ENCODE measurements around the gene PMF1.

The PMF1 gene

GRCh38 chr1:156221986-156222692, 9.3 kb downstream of the PMF1 start:
- ChIA-PET CTCF (interaction anchor here (1.0 to 14.6 kb wide), 4 partner anchors 9 to 91 kb away, joined by 3 to 306 read pairs (median 7); partner anchors contain the start of genes PMF1 and SEMA4A), POLR2A (no interaction called here)
- no peak for DNase-seq (ENCODE audit: extremely low spot score)
- no peak for TF ChIP-seq CTCF (IDR thresholded peaks at IDR 0.05; ENCODE audit: control extremely low read depth, extremely low read depth, low read depth, missing control alignments)

GRCh38 chr1:156225677-156226014, 12.8 kb downstream of the PMF1 start:
- CTCF ChIA-PET: interaction anchor here (0.6 to 14.6 kb wide), 52 partner anchors 8 to 395 kb away, joined by 3 to 306 read pairs (median 5); partner anchors contain the start of genes ARHGEF2, BGLAP, PAQR6 and PMF1
- POLR2A ChIA-PET: interaction anchor here (0.6 to 1.5 kb wide), 6 partner anchors 8 to 915 kb away, joined by 3 to 9 read pairs (median 5); partner anchors contain the start of gene PMF1
- TF ChIP-seq CTCF (IDR thresholded peaks at IDR 0.05; ENCODE audit: control extremely low read depth, extremely low read depth, low read depth, missing control alignments): no peak
- DNase-seq (ENCODE audit: extremely low spot score): no peak

DNA sequence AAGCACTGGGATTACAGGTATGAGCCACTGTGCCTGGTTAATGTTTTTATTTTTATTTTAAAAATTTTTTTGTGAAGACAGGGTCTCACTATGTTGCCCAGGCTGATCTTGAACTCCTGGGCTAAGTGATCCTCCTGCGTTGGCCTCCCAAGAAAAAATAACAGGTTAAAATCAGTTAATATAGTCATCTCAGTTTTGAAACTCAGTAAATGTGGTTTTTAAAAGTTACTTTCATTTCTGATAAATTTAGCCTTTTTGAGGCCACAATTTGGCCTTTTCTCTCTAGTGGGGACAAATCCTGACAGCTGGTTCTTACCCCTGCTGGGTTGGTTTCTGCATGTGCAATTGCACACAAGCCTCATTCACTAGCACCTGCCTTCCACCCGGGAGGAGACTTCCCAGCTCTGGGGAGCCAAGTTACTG, 13.3 kb downstream of the PMF1 start:
- TF ChIP-seq CTCF (IDR thresholded peaks at IDR 0.05; ENCODE audit: control extremely low read depth, extremely low read depth, low read depth, missing control alignments): no peak
- POLR2A ChIA-PET: interaction anchor here (0.6 to 1.5 kb wide), 4 partner anchors 9 to 71 kb away, joined by 3 to 9 read pairs (median 6); partner anchors contain the start of gene PMF1
- CTCF ChIA-PET: interaction anchor here (0.7 to 14.6 kb wide), 26 partner anchors 9 to 160 kb away, joined by 3 to 306 read pairs (median 8); partner anchors contain the start of genes PAQR6, PMF1, SEMA4A and SLC25A44
- DNase-seq (ENCODE audit: extremely low spot score): peak; percentile 75

DNA sequence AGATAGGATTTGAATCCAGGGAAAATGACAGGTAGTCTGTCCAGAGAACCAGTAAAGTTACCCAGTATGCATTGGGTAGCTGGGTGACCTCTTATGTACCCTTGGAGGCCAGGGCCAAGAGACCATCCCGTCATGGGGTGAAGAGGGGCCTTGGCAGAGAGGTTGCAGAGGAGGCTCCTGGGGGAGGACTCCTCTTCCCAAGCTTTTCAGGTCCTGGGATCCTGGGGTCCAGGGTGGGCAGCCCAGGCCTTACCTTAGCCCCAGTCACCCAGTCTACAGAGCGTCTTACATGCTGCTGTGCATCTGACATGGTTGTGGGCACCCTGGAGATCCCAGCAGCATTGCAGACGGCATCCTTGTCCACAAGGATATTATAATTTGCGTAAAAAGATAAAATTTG, 14.0 kb downstream of the PMF1 start:
- DNase-seq (ENCODE audit: extremely low spot score): peak; percentile 28
- TF ChIP-seq CTCF (IDR thresholded peaks at IDR 0.05; ENCODE audit: control extremely low read depth, extremely low read depth, low read depth, missing control alignments): no peak
- ChIA-PET CTCF (interaction anchor here (0.9 to 14.6 kb wide), 16 partner anchors 8 to 135 kb away, joined by 3 to 306 read pairs (median 12); partner anchors contain the start of genes PAQR6, PMF1, SEMA4A and SMG5), POLR2A (interaction anchor here (0.6 kb wide), 1 partner anchor 44 kb away, joined by 7 read pairs; no protein-coding TSS in a partner anchor)

- DNase-seq (ENCODE audit: extremely low spot score): no peak
- POLR2A ChIA-PET: interaction anchor here (0.6 kb wide), 1 partner anchor 19 kb away, joined by 3 read pairs; no protein-coding TSS in a partner anchor
- CTCF ChIA-PET: interaction anchor here (1.3 to 14.6 kb wide), 3 partner anchors 10 to 91 kb away, joined by 3 to 306 read pairs (median 12); partner anchors contain the start of gene SEMA4A
- no peak for TF ChIP-seq CTCF (IDR thresholded peaks at IDR 0.05; ENCODE audit: control extremely low read depth, extremely low read depth, low read depth, missing control alignments)
Measured at GRCh38 chr1:156228501-156228900, 15.7 kb downstream of the PMF1 start.

- no peak for TF ChIP-seq CTCF (IDR thresholded peaks at IDR 0.05; ENCODE audit: control extremely low read depth, extremely low read depth, low read depth, missing control alignments)
- CTCF ChIA-PET: interaction anchor here (1.0 to 14.6 kb wide), 4 partner anchors 11 to 134 kb away, joined by 3 to 306 read pairs (median 4); partner anchors contain the start of genes PMF1 and SEMA4A
- POLR2A ChIA-PET: interaction anchor here (0.9 kb wide), 1 partner anchor 17 kb away, joined by 3 read pairs; the partner anchor contains the start of gene PMF1
- DNase-seq (ENCODE audit: extremely low spot score): no peak
Measured at GRCh38 chr1:156229809-156230472, 17.1 kb downstream of the PMF1 start.

All from GM10248 (cell line).